Neural progenitor cell (in vitro differentiated cells): ENCODE data around the gene RAMACL. TPM values are rescaled to one million over a fixed set of nuclear protein-coding genes. Genes with fewer than 3 reads are reported as not detected.

Experiments used
- DNase-seq: peaks from one replicate; pipeline ENCODE4 v3.0.0-alpha.2; 2016; ENCODE audit warnings: low spot score
- H2AFZ ChIP-seq: fragments of 200-600 bp; sonication (generic); replicated peaks from 2 replicates; pipeline ENCODE4 v1.6.1; 2016; ENCODE audit warnings: antibody characterized with exemption
- H3F3A ChIP-seq: fragments of 200-600 bp; sonication (generic); 2 replicates; pipeline ENCODE4 v1.6.1; 2016; ENCODE audit warnings: antibody characterized with exemption, low read depth
- H3K27ac ChIP-seq: fragments of 200-600 bp; sonication (generic); 2 replicates; pipeline ENCODE4 v1.5.1; 2016; ENCODE audit warnings: mild to moderate bottlenecking
- H3K27me3 ChIP-seq: fragments of 200-600 bp; sonication (generic); 2 replicates; pipeline ENCODE4 v1.6.1; 2016; ENCODE audit warnings: mild to moderate bottlenecking, moderate library complexity
- H3K36me3 ChIP-seq: fragments of 200-600 bp; sonication (generic); 2 replicates; pipeline ENCODE4 v1.5.1; 2016
- H3K4me1 ChIP-seq: fragments of 200-600 bp; sonication (generic); 2 replicates; pipeline ENCODE4 v1.6.1; 2016; ENCODE audit warnings: mixed run types
- H3K4me2 ChIP-seq: fragments of 200-600 bp; sonication (generic); 2 replicates; pipeline ENCODE4 v1.6.1; 2016
- H3K4me3 ChIP-seq: fragments of 200-600 bp; sonication (generic); 2 replicates; pipeline ENCODE4 v1.5.1; 2016
- H3K79me2 ChIP-seq: fragments of 200-600 bp; sonication (generic); 2 replicates; pipeline ENCODE4 v1.6.1; 2016; ENCODE audit warnings: low read depth
- H3K9ac ChIP-seq: fragments of 200-600 bp; sonication (generic); 2 replicates; pipeline ENCODE4 v1.6.1; 2016
- H3K9me3 ChIP-seq: fragments of 200-600 bp; sonication (generic); 2 replicates; pipeline ENCODE4 v1.5.1; 2016; ENCODE audit warnings: low read depth
- H4K20me1 ChIP-seq: fragments of 200-600 bp; sonication (generic); 2 replicates; pipeline ENCODE4 v1.6.1; 2016; ENCODE audit warnings: low read depth
- H3K27ac Mint-ChIP-seq: 3 replicates; pipeline ENCODE4 v1.8.0; 2021; ENCODE audit warnings: mixed read lengths
- H3K27me3 Mint-ChIP-seq: 2 replicates; pipeline ENCODE4 v1.8.0; 2022; ENCODE audit warnings: low read depth, mild to moderate bottlenecking, inconsistent platforms, moderate library complexity, mixed read lengths; ENCODE audit not compliant: insufficient read depth
- H3K36me3 Mint-ChIP-seq: 3 replicates; pipeline ENCODE4 v1.8.0; 2021; ENCODE audit warnings: mixed read lengths
- H3K4me1 Mint-ChIP-seq: 3 replicates; pipeline ENCODE4 v1.8.0; 2021; ENCODE audit warnings: mixed read lengths
- H3K4me3 Mint-ChIP-seq: 3 replicates; pipeline ENCODE4 v1.8.0; 2021; ENCODE audit warnings: mild to moderate bottlenecking, moderate library complexity, mixed read lengths
- H3K9me3 Mint-ChIP-seq: 3 replicates; pipeline ENCODE4 v1.8.0; 2020; ENCODE audit warnings: mixed read lengths
- CTCF ChIP-seq: fragments of 200-600 bp; sonication (generic); IDR thresholded peaks from 2 replicates; pipeline ENCODE4 v1.5.1; 2017; ENCODE audit warnings: antibody characterized with exemption, mild to moderate bottlenecking
- EZH2 ChIP-seq: fragments of 200-600 bp; sonication (generic); IDR thresholded peaks from 2 replicates; pipeline ENCODE4 v1.6.1; 2017; ENCODE audit warnings: antibody characterized with exemption, mild to moderate bottlenecking, moderate library complexity
- EZH2phosphoT487 ChIP-seq: fragments of 200-600 bp; sonication (generic); IDR thresholded peaks from 2 replicates; pipeline ENCODE4 v1.6.1; 2017; ENCODE audit warnings: antibody characterized with exemption
- total RNA-seq: library from RNA; depleted of rRNA; stranded (reverse); fragments of >200 nt; gene quantifications from 2 replicates; pipeline ENCODE4 v1.2.3, GENCODE V29; 2015; ENCODE audit warnings: low replicate concordance

The RAMACL gene
- total RNA-seq, 1 donor from 2014 or later: 0.19 TPM

- Mint-ChIP-seq H3K4me1 (peaks cover 26% of the 10 kb centered on the region), H3K27ac (no peak overlapping the region), H3K4me3 (no peak overlapping the region), H3K36me3 (peaks cover 23% of the 10 kb centered on the region), H3K27me3 (no peaks in the 10 kb centered on the region), H3K9me3 (no peaks in the 10 kb centered on the region)
- Histone ChIP-seq H3K27ac (no peak overlapping the region), H3K9ac (no peak overlapping the region), H3K4me1 (peaks cover 7% of the 10 kb centered on the region), H2AFZ (no peak overlapping the region), H4K20me1 (peaks cover 19% of the 10 kb centered on the region), H3K79me2 (peaks cover 28% of the 10 kb centered on the region), H3K9me3 (no peaks in the 10 kb centered on the region), H3K4me3 (no peak overlapping the region), H3K27me3 (no peaks in the 10 kb centered on the region), H3K4me2 (no peak overlapping the region), H3K36me3 (no peaks in the 10 kb centered on the region), H3F3A (no peaks in the 10 kb centered on the region)
- no peak for DNase-seq
- no peak for TF ChIP-seq EZH2
- TF ChIP-seq EZH2phosphoT487: no peak
- TF ChIP-seq CTCF: no peak
Observed at GRCh38 chr6:166618866-166619761, 32.6 kb upstream of the RAMACL start.

DNA sequence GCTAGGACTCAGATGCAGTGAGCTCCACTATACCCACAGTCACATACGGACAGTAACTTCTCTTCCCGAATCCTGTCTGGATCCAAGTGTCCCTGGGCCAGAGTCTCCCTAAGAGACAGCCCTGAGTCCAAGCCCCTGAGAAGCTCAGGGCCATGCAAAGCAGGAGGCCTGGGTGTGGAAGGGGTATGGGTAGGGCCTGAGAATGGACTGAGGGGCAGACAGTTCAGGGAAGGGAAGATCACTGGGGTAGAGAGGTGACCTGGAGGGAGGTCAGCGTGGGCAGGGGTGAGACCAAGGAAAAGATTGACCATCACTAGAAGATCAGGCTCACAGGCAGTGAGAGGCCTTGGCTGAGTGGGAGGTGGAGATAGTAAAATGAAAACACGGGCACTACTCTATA is 31.8 kb upstream of the RAMACL start:
- Histone ChIP-seq H3K79me2 (peaks cover 28% of the 10 kb centered on the region), H3K27ac (no peak overlapping the region), H4K20me1 (peaks cover 19% of the 10 kb centered on the region), H3K4me3 (no peak overlapping the region), H3K27me3 (no peaks in the 10 kb centered on the region), H2AFZ (no peak overlapping the region), H3K4me2 (no peak overlapping the region), H3K9ac (no peak overlapping the region), H3K4me1 (peaks cover 7% of the 10 kb centered on the region), H3F3A (no peaks in the 10 kb centered on the region), H3K9me3 (no peaks in the 10 kb centered on the region), H3K36me3 (no peaks in the 10 kb centered on the region)
- Mint-ChIP-seq H3K27ac (no peak overlapping the region), H3K4me1 (peaks cover 31% of the 10 kb centered on the region), H3K9me3 (no peaks in the 10 kb centered on the region), H3K4me3 (no peak overlapping the region), H3K27me3 (peaks cover 2% of the 10 kb centered on the region), H3K36me3 (peaks cover 23% of the 10 kb centered on the region)
- DNase-seq: no peak
- TF ChIP-seq CTCF: no peak
- TF ChIP-seq EZH2: no peak
- no peak for TF ChIP-seq EZH2phosphoT487

DNA sequence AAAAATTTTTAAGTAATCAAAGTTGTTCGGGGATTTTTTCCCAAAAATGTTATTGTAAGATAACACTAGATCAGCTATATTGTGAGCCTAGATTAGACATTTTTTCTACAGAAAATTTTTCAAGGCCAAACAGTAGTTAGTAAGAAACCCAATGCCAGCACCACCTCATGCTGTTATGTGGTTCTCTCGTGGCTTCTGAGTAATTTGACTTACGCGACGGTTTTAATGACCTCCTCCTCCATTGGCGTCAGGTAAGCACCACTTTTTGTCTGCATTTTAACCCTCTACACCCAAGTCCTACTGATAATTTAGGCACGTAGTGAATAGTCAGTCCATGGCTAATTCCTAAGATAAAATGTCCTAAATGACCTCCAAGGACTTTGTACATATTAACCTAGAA is 30.9 kb upstream of the RAMACL start:
- Histone ChIP-seq H4K20me1 (peaks cover 19% of the 10 kb centered on the region), H2AFZ (no peak overlapping the region), H3K9me3 (no peaks in the 10 kb centered on the region), H3K4me2 (no peak overlapping the region), H3K4me3 (no peak overlapping the region), H3K36me3 (no peaks in the 10 kb centered on the region), H3K79me2 (peaks cover 24% of the 10 kb centered on the region), H3F3A (no peaks in the 10 kb centered on the region), H3K27me3 (no peaks in the 10 kb centered on the region), H3K4me1 (peaks cover 7% of the 10 kb centered on the region), H3K9ac (no peak overlapping the region), H3K27ac (no peak overlapping the region)
- Mint-ChIP-seq H3K27ac (no peak overlapping the region), H3K9me3 (no peaks in the 10 kb centered on the region), H3K27me3 (peaks cover 4% of the 10 kb centered on the region), H3K4me1 (peaks cover 39% of the 10 kb centered on the region), H3K36me3 (peaks cover 23% of the 10 kb centered on the region), H3K4me3 (no peak overlapping the region)
- DNase-seq: no peak
- TF ChIP-seq EZH2phosphoT487 (no peak), CTCF (no peak), EZH2 (no peak)
